SKM-1 (cell line): ENCODE measurements around the gene MRPL40.
"Not testable (repeated sequence)": the region's sequence is repeated elsewhere in the genome, so short reads cannot be mapped to it uniquely, and the experiment has no call there.

Source experiments
- DNase-seq: peaks from one replicate; lab custom pipeline; 2025; ENCODE audit not compliant: unreplicated experiment; lab: John Stamatoyannopoulos, UW

The MRPL40 gene

GRCh38 chr22:19406846-19407245 lies 25.5 kb upstream of the MRPL40 start:
- no peak for DNase-seq

- DNase-seq, result no peak
Measured at GRCh38 chr22:19407649-19408606, 24.4 kb upstream of the MRPL40 start.

DNA sequence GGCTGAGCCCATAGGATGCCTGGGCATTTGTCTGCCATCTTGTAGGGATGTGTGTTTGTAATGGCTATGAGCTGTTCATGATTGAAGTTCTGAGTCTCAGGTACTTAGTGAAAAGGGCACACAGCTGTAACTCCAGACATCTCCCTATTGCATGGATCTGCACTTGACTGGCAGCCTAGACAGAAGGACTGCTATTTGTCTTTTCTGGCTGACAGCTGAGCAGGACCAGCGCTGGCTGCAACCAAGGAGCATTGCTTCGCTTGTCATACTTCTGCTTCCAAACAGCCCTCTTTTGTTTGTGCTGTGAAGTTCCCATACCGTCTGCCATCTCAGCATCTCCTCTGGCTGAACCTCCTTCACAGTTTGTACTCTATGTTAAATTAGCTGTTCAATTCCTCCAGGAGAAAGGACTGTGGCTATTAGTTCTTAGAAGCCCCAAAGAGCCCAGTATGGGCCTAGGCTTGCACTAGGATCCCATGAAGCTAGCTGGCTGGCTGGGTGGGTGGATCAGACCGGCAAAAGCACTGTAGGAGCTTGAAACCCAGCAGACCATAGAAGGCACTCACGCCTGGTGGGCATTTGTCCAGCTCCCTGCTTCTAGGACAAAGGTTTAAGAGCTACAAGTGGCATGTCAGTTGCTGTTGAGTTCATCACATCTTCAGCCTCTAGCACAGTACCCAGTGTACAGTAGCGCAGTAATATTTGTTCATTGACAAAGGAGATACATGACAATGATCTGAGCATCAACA lies 21.2 kb upstream of the MRPL40 start:
- no peak for DNase-seq

GRCh38 chr22:19411690-19412045 lies 20.7 kb upstream of the MRPL40 start:
- DNase-seq, result no peak

DNA sequence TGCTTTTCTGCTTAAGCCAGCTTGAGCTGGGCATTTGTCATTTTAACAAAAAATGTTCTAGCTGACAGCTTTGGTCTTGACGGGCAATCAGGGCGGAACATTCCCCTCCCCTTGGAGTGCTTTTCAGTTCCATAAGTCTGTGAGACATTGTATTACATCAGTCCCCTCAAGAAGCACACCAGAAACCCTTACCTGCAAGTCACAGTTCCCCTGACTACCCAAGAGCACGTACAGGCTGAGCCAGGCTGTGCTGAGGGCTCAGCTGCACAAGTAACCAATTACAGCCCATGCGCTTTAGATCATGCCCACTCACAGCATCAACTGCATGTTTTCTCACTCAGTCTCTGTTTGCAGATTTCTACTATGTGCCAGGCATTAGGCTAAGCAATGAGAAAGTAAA lies 19.9 kb upstream of the MRPL40 start:
- DNase-seq, result no peak

DNA sequence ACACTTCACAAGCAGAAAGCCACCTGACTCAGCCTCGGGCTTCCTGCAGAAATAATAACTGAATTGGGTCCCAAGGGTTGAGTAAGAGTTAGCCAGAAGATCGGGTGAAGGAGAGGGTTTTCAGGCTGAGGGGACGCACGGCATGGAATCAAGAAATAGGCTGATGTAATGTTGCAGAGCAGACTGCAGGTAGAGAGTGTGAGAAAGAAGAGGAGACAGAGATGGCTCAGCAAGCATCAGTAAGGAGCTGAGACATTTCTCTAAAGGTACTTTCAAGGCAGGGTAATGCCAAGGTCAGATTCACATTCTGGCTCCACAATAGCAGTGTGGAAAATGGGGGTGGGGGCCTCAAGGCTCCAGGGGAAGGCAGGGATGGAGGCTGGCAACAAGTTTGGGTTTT lies 19.4 kb upstream of the MRPL40 start:
- DNase-seq, result no peak

- DNase-seq, result peak; percentile 86
Measured at GRCh38 chr22:19419086-19419463, 13.3 kb upstream of the MRPL40 start.

DNA sequence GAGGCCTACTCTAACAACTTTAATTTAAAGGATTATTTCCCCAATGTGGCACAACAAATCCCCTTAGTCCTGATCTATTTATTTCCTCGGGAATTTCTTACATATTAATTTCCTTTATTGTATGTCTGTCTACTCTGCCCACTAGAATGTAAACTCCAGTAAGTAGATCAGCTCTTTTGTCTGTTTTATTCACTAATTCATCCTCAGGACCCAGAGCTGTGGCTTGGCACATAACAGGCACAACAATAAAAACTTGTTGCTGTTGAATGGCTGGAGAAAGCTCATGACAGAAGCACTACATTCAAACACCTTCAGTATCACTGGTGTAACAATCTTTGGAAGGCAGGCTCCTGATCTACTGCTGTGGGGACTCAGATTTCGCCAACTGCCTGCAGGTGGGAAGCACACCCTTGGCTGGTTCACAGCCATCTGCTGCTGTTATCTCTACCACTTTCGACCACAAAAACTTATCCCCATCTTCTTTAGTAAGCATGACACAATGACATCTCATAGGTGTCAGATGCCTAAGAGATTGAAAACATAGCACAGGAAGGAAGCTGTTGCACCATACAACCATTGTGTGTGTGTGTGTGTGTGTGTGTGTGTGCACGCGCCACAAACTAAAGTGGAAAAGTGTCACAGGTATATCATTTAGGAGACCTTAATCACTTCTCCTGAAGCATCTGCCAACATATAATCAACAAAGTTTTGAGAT lies 12.7 kb upstream of the MRPL40 start:
- no peak for DNase-seq

DNA sequence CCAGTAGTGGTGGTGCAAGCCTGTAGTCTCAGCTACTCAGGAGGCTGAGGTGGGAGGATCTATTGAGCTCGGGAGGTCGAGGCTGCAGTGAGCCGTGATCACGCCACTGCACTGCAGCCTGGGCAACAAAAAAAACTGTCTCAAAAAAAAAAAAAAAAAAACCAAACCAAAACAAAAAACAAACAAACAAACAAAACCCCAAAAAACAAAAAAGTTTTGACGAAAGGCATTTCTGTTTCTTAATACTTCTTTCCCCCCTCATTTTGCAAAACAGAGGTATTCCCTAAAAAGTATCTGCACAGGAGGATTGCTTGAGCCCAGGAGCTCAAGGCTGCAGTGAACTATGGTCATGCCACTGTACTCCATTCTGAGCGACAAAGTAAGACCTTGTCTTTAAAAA lies 12.0 kb upstream of the MRPL40 start:
- no peak for DNase-seq

GRCh38 chr22:19422440-19423301 lies 9.7 kb upstream of the MRPL40 start:
- DNase-seq, result no peak

- DNase-seq, result no peak
Measured at GRCh38 chr22:19424186-19424500, 8.2 kb upstream of the MRPL40 start.

DNA sequence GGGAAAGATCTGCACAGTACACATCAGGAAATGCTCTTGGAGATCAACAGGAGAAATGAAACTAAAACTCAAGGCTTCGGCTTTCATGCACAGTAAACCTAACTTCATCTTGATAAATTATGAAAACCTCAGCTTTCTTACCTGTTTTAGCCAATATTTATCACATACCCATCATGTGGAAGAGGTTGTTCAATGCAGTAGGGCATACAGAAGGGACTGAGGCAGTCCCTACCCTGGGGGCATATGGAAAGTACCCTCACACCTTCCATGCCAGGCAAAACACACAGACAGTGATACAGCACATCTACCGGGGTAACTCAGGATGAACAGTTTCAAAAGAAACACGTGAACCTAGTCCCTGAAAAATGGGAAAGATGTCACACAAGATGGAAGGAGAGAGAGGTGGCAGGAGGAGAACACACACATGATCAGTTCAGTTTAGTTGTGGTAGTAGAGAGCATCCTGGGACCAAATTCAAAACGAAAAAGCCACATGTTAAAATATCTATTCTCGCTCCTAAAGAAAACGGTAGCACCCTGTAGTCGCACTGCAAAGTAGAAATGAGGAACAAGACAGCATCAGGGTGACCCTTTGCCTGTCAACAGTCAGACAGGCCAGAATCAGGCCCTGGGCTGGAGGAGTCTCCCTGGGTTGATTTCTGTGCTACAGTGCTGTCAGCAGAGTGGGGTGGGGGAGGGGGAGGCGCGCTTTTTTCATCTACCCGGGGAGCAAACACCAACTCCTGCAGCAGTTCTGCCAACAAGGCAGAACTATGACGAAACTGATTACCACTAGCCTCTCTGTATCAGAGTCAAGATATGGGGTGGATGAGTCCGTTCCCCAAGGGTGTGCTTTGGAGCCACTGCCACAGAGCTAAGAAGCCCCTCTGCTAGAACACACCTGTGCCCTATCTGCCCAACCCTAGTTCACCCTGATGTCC lies 2.1 kb upstream of the MRPL40 start:
- peak; percentile 38 for DNase-seq

GRCh38 chr22:19430890-19431541 lies 1.3 kb upstream of the MRPL40 start:
- DNase-seq, result no peak

DNA sequence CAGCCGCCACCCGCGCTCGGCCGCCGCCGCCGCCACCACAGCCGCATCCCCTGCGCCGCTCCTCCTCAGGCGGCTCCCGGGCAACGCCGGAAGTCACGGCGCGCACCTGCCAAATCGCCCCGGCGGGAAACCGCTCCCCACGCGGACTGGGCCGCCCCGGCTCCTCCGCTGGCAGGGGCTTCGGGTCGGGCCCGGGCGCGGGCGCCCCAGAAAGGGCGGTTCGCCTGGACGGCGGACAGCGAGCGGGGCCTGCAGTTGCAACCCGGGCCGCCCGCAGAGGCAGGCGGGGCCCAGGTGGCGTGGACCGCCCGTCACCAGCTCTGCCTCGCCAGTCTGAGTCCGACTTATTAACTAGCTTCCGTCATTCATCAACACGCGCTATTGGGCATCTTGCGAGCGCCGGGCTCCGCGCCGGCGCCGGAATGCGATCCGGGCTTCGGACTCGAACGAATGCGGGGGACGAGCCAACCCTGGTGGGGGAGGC lies 654 bp upstream of the MRPL40 start, which contains the start of gene HIRA:
Gene HIRA (minus strand): TSS at position 85 of the 484 bp plus-strand sequence. CDS start 257 bp downstream, outside the sequence.
- peak; percentile 30 for DNase-seq

DNA sequence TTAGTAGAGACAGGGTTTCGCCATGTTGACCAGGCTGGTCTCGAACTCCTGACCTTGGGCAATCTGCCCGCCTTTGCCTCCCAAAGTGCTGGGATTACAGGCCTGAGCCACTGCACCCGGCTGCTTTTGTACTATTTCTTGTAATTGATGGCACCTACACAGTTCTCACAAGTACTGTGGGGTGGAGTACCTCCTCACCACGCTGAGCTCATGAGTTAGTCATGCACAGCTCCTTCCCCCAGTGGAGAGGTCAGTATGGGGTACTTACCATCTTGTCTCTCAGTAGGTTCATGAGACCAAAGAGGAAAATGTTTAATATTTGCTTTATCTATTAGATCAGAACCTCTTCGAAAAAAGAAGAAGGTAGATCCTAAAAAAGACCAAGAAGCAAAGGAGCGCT lies 2.1 kb downstream of the MRPL40 start:
- no peak for DNase-seq

GRCh38 chr22:19434829-19435580 lies 2.7 kb downstream of the MRPL40 start:
- no peak for DNase-seq

DNA sequence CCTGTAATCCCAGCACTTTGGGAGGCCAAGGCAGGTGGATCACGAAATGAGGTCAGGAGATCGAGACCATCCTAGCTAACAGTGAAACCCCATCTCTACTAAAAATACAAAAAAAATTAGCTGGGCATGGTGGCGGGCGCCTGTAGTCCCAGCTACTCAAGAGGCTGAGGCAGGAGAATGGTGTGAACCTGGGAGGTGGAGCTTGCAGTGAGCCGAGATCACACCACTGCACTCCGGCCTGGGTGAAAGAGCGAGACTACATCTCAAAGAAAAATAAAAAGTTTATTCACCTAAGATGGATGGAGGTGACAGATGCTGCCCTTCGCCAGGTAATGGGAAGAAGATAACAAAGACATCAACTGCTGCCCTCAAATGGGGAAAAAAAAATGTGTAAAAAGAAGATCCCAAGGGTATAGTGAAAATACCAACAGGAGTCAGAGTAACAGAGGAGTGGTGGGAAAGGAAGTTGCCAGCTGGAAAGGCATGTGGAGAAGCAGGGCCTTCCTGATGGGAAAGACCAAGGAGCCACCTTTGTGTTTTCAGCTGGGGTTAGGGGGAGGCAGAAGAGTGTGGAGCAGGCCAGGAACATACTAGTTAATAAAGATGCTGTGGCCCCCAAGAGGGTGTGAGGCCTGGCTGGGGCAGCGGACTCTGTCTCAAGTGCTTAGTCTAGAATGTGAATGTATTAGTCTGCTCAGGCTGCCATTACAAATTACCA lies 4.3 kb downstream of the MRPL40 start:
- DNase-seq, result not testable (repeated sequence)

DNA sequence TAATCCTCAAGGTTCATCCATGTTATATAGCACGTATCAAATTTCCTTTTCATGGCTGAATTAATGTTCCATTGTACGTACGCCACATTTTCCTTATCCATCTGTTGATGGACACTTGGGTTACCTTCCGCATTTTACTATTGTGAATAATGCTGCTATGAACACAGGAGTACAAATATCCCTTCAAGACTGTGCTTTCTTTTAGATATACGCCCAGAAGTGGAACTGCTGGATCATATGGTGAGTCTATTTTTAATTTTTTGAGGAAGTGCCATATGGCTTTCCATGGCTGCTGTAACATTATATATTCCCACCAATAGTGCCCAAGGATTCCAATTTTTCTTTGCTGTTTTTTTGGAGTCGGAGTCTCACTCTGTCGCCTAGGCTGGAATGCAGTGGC lies 6.0 kb downstream of the MRPL40 start:
- DNase-seq, result no peak
